Activated CD4-positive, alpha-beta T cell treated with anti-CD3 and anti-CD28 coated beads for 24 hours (primary cell): ENCODE data around the gene CEP43.

Experiments used
- DNase-seq, 2 donors: peaks; one replicate each; pipeline ENCODE4 v3.0.0-alpha.2; 2020; ENCODE audit warnings: low read depth in 2 of 2

CEP43 gene

DNA sequence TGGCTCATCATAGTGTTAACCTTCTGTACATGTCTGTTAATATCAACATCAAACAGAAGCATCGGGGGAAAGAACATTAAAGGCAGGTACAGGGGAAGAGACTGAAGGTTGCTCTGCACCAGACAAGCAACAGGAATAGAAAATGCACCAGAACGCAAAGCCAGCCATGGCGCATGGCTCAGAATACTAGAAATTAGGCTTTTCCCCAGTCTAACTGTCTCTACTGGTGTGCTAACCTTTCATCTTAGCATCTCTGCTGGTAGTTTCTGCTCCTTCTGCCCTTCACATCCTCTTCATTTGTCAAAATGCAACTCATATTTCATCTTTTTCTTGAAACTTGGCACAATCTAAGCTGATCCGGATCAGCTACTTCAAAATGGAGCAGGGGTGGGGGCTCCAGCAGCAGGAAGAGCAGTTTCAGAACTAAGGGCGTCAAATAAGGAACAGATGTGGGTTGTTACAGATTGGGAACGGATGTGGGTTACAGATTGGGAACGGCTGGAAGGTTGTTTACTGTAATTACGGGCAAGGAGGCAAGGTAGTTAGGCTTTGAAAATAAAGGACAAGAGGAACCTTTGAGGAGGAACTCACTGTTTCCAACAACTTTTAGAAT, 29.7 kb upstream of the CEP43 start:
- DNase-seq = no peak

DNA sequence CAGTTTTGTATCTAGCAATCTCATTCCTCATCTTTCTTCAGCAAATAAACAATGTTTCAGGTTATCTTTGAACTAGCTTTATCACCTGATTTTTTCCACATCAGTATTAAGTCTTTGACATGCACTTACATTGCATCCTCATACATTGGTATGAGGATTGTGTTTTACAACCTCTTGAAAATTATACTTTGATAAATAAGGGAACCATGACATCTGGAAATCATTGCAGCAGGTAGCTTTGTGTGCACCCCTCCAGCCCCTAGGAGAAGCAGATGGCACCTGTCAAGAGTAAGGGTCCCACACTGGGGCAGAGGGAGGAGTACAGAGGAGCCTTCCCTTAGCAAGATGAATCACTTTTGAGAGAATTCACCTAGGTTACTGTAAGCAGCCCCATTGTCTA, 29.1 kb upstream of the CEP43 start:
- no peak for DNase-seq

DNA sequence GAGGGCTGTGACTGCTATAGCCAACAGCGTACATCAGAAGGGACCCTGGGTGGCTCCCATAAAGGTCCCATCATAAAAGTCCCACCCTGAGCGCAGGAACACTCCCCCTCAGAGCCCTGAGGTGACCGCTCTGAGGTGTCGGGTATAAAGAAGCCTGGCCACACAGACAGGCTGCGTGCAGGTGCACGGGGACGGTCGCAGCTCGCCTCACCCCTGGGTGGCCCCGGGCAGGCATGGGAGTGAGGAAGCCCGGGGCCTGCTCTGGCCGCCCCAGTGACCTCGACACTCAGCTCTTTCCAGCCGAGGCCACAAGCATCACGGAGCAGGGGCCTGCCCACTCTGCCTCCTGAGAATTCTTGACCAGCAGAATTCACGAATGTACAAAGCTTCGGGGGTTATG, 28.4 kb upstream of the CEP43 start:
- no peak for DNase-seq

DNA sequence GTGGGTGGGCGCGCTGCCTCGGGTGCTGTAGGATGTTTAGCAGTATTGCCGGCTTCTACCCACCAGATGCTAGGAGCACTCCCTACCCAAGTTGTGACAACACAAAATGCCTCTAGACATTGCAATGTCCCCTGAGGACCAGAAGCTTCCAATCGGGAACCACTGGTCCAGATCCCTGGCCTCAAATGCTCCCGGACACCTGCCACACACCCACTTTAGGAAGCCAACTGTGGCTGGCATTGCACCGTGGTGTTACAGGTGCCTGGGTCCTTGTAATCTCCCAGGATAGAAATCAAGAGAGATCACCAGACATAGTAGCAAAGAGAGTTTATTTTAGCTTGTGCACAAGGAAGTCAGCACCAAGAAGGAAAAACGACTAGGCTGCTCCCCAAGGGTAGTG, 27.9 kb upstream of the CEP43 start:
- no peak for DNase-seq

DNA sequence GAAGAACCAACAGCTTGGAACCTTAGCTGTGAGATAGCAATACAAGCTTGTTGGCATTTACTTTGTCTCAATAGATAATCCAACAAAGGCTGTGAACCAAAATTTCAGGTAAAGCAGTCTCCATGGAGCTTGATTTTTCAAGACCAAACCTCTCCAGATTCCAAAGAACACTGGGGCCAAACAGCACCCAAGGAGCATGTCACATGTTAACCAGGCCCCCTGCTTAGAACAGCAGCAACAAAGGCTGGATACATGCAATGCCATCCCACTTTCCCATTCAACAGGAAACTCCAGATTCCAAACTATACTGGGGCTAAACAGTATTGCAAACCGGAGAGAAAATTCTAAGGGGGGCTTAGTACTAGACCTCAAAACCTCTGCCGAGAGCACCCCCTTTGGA, 27.1 kb upstream of the CEP43 start:
- DNase-seq = no peak

DNA sequence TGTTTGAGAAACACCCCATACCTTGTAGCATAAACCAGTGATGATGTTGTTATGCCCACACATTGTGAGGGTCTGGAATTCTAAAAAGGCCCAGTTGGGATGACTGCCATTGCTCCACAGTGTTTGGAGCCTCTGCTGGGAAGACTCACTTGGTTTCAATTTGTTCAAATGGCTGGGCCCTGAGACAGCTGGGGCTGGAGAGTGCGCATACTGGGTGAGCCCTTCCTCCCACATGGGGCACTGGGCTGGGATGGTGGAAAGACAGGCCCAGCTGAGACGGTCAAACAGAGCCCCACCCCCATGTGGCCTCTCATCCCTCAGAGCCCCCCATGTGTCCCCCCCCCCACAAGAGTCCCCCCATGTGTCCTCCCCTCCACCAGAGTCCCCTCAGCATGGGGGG, 22.6 kb upstream of the CEP43 start:
- no peak for DNase-seq

DNA sequence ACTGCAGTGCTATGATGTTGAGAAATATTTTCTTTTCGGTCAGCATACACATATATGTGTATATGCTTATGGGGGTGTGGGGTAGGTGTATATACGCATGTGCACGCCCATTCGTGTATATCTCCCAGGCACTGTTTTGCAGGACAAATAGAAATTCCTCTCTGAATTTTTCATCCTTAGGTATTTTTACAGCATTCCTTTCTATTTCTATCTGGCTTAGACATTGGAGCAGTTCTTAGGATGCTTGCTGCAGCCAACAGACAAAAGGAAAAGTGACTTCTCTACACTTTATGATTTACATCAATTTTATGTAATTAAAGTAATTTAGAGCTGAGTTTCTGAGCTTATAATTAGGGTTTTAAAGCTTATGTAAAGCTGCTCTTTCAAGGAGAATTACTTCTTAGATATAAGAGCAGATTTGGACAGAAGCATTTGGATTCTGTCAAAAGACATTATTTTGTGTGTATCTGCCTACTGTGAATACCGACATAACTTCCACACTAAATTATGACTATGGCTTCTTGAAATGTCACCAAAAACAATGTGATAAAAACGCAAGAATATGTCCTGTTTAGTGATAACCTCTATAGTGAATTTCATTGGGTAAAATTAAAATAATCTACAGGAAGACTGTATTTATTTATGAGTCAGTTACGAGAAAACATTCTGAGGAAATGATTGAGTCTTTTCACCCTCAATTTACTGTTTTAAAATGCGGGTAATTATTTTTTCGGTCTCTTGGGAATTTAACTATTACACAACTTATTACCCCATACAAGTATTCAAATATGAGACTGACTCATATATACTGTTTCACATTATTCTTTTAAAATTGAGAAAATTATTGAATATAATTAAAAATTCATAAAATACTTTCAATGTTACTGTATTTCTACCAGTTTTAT, 21.3 kb upstream of the CEP43 start:
- no peak for DNase-seq

DNA sequence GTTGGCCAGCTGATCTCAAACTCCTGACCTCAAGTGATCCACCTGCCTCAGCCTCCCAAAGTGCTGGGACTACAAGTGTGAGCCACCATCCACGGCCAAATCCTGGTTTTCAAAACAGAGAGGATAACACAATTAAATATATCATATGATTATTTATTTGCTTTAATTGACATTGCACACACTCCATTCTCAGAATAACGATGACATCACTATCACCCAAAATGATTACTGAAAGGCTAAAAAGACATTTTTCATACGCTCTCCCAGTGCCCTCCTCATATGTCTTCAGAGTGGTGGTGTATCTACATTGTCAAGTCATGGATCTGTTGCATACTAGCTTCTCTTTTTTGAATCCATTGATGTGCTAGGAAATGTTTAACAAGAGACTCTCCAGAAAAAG, 18.5 kb upstream of the CEP43 start:
- DNase-seq = no peak

DNA sequence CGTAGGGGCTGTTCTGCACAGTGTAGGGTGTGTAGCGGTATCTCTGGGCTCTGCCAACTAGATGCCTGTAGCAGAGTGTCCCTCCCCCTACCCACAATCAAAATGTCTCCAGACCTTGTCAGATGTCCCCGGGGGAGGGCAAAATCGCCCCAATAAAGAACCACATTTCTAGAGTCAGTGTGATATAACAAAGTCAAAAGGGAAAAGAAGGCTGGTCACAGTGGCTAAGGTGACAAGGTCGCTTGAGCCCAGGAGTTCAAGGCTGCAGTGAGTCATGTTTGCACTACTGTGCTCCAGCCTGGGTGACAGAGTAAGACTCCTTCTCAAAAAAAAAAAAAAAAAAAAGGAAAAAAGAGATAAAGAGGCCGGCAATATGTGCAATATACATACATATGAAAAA, 11.7 kb upstream of the CEP43 start:
- no peak for DNase-seq

DNA sequence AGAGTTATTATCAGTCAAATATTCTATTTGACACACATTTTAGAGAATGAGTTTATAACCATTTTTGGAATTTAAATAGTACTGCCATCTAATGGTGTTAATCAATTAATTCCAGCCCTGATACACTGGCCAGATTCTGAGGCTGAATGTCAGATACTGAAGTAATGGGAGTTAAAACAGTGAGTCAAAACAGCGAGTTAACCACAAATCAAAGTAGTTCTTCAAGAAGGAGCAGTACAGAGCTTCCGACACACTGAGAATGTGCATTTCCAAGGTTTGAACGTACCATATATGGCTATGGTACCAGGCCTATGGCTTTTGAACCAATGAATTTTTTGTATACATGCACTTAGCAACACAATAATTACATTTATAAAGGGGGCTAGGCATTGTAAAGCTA, 11.3 kb upstream of the CEP43 start:
- no peak for DNase-seq

DNA sequence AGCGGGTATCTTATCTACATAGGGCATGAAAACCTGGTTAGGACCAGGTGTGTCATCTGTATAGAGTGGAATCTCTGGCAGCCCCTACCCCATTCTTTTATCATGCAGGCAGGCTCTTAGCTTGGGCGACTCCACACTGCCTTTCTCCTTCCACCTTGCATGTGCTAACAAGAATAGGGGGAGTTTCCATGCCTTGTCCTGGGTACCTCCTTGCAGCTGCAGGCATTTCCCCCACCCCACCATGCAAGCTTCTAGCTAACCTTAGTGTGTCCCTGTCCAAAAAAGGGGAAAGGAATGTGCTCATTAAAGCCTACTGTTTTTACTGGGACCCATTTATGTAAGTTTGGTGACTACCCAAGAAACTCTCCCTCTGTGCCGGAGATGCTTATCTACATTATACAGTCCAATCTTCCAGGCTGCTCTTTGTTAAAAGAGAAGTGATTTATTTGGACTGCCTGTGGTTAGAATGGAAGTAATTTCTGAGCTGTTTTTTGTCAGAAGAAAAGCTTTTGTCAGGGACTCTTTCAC, 10.5 kb upstream of the CEP43 start:
- no peak for DNase-seq

DNA sequence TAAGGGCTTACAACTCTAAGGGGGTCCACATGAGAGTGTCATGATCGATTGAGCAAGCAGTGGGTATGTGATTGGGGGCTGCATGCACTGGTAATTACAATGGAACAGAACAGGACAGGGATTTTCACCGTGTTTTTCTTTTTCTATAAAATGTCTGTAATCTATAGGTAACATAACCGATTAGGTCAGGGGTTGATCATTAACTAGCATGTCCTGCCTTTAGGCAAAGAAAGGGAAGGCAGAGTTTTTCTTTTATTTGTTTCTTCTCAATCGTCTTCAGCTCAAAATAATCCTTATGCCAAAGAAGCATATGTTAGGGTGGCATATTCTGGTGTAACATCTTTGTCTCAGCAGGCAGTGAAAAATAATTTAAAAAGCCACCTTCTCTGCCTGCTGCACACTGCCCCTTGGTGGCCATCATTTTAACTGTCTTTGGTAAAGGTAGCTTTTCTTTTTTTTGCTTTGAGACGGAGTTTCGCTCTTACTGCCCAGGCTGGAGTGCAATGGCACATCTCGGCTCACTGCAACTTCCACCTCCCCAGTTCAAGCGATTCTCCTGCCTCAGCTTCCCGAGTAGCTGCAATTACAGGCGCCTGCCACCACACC, 9.7 kb upstream of the CEP43 start:
- DNase-seq = peak; percentile 21 to 38

DNA sequence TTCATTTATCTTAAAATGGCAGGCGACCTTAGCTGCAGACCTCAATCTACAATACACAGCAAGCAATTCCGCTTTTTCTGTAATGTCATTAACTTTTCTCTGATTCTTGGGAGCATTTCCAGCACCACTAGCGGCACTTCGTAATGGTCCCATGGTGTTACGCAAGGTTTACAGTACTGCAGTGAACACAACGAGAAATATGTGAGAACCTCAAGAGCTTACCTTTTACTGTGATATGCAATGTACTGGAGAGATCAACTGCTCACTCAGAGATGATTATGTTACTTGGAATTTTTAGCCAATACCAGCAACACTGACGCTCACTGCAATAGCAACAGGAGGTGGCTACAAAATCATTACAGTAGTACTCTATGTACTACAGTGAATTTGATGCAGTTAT, 2.8 kb upstream of the CEP43 start:
- no peak for DNase-seq

DNA sequence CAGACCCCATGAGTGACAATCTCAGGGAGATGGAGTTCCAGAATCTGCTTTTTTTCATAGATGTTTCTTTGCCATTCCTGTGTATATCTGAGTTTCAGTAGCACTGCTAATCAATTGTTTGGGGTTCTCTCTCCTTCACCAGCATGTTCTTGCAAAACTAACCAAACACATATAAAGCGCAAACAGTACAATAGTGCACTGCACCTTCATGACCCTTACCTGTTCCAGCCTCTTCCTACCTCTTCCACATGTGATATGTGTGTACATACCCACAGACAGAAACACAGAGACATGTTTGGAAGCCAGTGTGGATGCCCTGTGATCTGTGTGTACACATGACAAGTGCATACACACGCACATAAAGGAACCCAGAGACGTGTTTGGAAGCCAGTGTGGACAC, 1.8 kb upstream of the CEP43 start:
- DNase-seq = no peak

DNA sequence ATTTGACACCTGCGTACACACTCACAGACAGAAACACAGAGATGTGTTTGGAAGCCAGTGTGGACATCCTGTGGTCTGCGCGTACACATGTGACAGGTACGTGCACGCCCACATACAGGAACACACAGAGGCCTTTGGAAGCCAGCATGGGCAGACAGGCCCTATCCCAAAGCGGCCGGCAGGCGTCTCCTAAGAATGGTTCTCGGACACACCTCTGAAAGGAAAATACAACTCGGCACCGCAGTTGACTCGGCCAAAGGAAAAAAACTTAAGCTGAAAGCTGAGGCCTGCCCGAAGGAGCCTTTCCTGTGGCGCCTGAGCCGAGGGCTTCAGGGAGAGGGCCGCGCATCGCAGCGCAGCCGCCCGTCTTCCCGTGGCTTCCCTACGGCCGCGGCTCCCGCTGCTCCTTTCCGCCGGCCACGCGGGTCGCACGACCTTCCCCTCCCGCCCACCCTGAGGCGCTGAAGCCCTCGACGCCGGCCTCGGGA, 1.4 kb upstream of the CEP43 start:
- peak; percentile 21 to 48 for DNase-seq

DNA sequence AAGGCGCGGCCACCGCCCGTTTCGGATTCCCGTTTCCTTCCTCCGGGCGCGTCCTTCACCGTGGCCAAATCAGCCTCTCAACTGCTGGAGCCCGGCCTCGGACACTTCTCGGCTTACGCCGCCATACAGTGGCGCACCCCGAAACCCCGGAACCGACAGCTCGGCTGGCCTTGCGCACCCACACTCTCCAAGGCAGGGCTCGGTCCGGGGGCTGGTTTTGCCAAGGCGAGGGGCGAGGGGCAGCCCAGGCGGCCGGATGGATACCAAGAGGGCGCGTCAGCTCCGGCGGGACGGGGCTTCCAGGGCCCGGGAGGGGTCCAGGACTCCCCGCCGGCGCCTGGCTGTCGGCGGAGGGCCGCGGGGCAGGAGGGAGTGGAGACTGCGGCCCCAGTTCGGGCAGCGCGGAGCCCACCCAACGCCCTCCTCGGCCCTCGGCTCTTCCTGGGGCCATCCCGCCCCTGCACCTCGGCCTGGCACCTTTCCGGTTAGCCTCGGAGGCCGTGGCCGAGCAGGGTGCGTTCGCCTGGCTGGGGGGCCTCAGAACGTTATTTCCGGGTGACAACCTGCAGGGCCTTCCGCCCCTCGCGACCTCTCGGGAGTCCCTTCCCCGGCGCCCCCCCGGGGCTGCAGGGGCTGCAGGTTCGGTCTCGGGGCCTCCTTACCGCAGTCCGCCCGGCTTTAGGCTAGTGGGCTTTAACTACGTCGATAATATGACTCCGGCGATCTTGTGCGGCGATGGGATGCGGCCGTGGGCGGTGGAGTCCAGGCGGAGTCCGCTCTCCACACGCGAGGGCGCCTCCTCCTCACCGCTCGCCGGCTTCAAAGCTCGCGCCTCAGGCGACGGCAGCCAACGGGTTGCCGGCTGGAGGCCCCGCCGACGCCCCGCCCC, 697 bp upstream of the CEP43 start:
- peak in 1 of 2 donors; percentile 4 for DNase-seq

DNA sequence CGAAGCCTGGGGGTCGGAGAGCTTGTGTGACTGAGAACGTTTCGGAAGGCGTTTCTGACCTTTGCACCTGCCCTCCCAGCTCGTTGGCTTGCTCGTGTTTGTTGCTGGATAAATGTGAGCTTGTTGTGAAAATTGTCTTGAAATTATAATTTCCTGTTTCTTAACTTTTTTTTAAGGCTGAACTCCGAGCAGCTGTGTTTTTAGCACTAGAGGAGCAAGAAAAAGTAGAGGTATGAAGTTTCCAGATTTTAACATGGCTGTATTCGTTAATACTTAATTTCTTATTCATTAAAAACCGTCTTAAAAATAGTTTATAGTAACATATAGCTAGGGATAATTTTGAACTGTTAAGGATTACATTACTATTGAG, 672 bp downstream of the CEP43 start:
- DNase-seq = no peak

DNA sequence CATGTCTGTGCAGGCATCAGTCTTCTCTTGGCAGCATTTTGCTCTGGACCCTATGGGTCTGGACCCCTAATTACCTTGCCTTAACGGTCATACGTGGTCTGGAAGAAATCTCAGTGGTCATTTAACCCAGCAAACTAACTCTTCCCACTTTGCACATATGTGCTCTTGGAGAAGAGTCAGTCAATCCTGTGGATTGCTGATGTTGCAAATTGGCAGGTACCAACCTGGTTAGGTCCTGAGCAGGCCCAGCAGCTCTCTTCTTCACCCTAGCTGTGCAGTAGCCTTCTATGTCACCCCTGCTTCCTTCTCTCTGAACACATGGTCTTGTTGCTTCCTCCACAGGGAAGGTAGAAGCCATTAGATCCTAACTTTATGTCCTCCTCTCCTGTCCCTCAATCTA, 1.6 kb downstream of the CEP43 start:
- no peak for DNase-seq

DNA sequence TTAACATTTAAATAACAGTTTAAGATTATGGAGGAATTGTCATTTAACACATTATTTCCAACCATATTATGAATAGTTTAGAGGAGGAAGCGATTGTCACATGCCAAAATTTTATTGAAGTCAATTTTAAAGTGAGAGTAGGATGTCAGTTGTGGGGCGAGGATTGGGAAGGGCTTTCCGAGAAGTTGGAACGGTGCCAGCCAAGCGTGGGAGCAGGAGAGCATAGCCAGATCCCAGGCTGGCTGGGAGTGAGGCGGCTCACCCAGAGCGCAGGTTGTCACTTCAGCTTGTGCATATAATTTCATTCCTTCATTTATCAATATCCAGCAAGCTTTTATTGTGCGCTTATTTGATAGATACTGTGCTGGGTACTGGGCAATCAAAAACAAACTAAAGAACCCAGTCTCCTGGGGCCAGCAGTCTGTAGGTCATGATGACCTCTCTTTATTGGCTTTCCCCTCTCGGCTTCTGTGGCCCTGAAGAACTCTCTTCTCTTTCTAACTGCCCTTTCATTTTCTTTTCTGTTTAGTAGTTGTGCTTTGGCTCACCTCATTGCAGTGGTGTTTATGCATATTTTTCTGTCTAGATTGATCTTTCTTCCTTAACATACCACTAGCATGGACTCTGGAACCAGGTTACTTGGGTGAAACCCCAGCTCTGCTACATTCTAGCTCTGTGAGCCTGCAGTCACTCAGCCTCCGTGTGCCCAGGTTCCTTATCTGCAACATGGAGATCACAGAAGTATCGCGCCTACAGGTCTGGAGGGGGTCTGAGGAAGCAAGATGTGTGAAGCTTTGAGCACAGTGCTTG, 6.4 kb downstream of the CEP43 start:
- DNase-seq = no peak

DNA sequence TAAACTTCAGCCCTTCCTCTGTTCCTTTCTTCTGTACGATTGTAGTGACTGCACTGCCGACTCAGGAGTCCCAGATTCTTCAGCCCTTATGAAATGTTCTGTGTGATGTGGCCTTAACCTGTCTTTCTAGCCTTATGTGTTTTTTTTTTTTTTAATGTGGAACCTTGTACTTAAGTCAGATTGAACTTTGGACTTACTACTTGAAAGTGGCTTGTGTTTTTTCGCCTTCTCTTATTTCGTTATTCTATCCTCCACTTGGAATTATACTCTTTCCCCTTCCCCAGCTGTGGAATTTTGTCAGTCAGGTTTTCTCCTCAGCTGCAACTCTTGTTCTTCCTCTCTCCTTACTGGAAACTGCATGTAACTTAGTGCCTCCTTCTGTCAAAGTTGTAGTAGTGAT, 8.8 kb downstream of the CEP43 start:
- DNase-seq = no peak

DNA sequence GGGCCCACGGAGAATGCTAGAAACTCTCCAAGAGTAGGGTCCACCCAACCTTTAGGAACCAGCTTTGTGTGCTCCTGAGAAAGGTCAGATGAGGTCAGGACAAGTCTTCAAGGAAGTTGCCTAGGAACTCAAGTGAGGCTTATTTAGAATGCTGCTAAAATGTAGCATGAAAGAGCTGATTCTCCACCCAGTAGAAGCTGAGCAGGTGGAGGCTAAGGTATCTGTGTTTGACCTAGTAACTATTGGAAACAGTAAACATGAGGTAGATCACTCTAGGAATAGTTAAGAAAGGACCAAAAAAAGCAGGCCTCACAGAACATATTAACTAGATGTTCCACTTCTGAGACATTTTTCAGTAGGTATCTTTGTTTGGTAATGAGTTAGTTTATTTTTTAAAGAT, 13.9 kb downstream of the CEP43 start:
- no peak for DNase-seq
